SH-SY5Y (cell line): ENCODE measurements around the gene RAP1GAP.

Source experiments
- GATA2 ChIP-seq: IDR thresholded peaks from 2 replicates; pipeline ENCODE4 v1.6.1; 2011; ENCODE audit warnings: mild to moderate bottlenecking, low read depth, low read length
- GATA3 ChIP-seq: IDR thresholded peaks from 2 replicates; pipeline ENCODE4 v1.6.1; 2011; ENCODE audit warnings: low read depth, mild to moderate bottlenecking, low read length, moderate library complexity

The RAP1GAP gene

GRCh38 chr1:21585037-21585436 lies 84.1 kb downstream of the RAP1GAP start:
- TF ChIP-seq GATA2 (no peak), GATA3 (no peak)

- TF ChIP-seq GATA2 (no peak), GATA3 (no peak)
These were observed 85.1 kb downstream of the RAP1GAP start for GRCh38 chr1:21584096-21584495.

GRCh38 chr1:21579791-21580190 lies 89.4 kb downstream of the RAP1GAP start:
- TF ChIP-seq GATA2: no peak
- no peak for TF ChIP-seq GATA3

GRCh38 chr1:21577933-21578332 lies 91.2 kb downstream of the RAP1GAP start:
- TF ChIP-seq GATA3: no peak
- no peak for TF ChIP-seq GATA2

DNA sequence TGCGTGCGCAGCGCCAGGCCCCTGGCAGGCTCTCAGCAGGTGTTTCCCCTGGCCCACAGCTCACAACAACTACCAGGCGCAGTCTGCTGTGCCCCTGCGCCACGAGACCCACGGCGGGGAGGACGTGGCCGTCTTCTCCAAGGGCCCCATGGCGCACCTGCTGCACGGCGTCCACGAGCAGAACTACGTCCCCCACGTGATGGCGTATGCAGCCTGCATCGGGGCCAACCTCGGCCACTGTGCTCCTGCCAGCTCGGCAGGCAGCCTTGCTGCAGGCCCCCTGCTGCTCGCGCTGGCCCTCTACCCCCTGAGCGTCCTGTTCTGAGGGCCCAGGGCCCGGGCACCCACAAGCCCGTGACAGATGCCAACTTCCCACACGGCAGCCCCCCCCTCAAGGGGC lies 91.8 kb downstream of the RAP1GAP start:
- TF ChIP-seq GATA3: no peak
- no peak for TF ChIP-seq GATA2

- no peak for TF ChIP-seq GATA3
- no peak for TF ChIP-seq GATA2
These were observed 92.4 kb downstream of the RAP1GAP start for GRCh38 chr1:21576798-21577187.

GRCh38 chr1:21576031-21576797 lies 92.9 kb downstream of the RAP1GAP start:
- TF ChIP-seq GATA2 (no peak), GATA3 (no peak)

DNA sequence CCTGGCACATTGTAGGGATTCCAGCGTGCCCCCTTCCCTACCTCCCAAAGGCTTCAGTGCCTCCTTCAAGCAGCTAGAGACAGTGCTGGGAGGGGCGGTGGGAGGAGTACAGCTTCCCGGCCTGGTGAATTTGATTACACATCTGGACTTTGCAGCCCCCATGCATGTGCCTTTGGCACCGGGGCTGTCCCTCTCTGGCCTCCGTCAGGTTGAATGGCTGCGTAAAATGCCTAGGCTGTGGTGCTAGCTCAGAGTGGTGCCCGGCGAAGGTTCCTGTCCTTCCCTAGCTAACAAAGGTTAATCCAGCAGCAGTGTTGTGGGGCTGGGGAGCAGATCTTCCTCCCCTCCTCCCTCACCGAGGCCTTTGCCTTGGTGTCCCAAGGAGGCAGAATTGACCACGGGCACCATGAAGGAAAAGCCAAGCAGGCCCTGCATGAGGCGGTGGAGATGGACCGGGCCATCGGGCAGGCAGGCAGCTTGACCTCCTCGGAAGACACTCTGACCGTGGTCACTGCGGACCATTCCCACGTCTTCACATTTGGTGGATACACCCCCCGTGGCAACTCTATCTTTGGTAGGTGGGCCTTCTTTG lies 93.7 kb downstream of the RAP1GAP start:
- no peak for TF ChIP-seq GATA3
- TF ChIP-seq GATA2: no peak

- TF ChIP-seq GATA2: no peak
- no peak for TF ChIP-seq GATA3
These were observed 94.5 kb downstream of the RAP1GAP start for GRCh38 chr1:21574466-21575151.

DNA sequence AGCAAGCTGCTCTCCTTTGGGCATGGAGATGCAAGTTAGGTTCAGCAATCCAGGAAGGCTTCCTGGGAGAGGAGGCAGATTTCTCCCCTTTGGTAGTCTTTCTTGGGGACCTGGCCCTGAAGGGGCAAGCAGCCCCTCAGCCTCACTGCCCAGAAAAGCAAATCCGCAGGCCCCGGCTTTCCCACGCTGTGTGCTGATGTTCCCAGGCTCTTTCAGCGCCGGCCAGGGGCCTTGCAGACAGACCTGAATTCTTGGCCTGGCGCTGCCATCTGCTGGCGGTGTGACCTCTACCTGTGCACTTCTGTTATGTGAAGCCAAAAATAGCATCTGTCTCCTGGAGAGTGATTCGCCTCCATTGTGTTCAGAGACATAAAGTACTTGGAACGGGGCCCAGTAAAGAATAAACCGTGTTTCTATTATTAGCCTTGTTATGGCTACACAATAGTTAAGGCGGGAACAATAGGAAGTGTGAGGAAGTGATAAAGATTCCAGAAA lies 95.1 kb downstream of the RAP1GAP start:
- TF ChIP-seq GATA2 (no peak), GATA3 (no peak)

DNA sequence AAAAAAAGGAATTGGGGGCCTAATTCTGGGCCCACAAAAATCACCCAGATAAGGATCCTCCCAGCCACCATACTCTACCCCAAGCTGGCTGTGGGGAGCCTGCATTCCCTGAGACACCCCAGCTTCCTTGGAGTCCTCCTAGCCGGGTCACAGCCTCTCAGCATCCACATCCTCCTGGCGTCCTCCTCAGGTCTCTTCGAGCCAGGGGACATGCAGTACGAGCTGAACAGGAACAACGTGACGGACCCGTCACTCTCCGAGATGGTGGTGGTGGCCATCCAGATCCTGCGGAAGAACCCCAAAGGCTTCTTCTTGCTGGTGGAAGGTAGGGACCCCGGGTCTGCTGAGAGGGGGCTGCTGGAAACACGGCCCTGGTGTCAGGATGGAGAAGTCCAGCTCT lies 95.7 kb downstream of the RAP1GAP start:
- TF ChIP-seq GATA2 (no peak), GATA3 (no peak)

- no peak for TF ChIP-seq GATA2
- TF ChIP-seq GATA3: no peak
These were observed 96.4 kb downstream of the RAP1GAP start for GRCh38 chr1:21572735-21573277.

- TF ChIP-seq GATA2 (no peak), GATA3 (no peak)
These were observed 96.9 kb downstream of the RAP1GAP start for GRCh38 chr1:21572221-21572620.

DNA sequence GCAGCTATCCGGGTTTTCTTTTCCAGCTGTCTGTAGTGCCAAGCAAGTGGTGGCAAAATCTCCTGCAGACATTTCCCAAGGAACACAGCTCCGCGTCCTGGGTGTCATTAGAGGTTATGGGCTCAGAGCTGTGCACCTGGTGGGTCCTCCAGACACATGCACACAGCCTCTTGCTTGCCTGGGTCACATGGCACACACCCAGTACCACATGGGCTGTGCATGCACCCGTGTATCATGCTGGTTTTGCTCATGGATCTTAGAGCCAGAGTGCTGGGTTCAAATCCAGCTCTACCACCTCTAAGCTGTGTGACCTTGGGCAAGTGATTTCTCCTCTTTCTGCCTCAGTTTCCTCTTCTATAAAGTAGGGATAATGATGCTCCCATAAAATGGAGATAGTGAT lies 98.3 kb downstream of the RAP1GAP start:
- no peak for TF ChIP-seq GATA2
- no peak for TF ChIP-seq GATA3
